ENCODE measurements around the gene MACROD2. TPM values are rescaled to one million over a fixed set of nuclear protein-coding genes. Genes with fewer than 3 reads are reported as not detected.

MACROD2 gene
- total RNA-seq, 1 experiment from 2014 or later = 3.7 TPM

DNA sequence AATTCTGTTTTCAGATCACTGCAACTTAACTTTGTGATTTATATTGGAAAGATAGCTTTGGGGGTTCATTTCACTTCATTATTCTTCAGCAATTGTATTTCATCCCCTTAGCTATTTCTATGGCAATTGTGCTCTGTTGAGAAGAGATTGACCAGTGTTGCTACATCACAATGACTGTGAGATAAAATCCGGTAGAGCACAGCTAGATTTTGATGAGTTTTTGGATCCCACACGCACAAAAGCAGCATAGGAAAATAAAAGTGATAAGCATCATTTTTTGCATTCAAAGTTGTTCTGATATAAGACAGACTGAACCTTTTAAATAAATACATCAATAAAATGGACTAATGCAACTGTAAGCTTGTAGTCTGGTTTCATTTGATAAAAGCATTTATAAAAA lies 1843.2 kb downstream of the MACROD2 start (continued):
- TF ChIP-seq TCF7L2 (IDR thresholded peaks at IDR 0.05; ENCODE audit: borderline replicate concordance, extremely low read depth, insufficient read depth, insufficient read length) (no peak), CBX3 (IDR thresholded peaks at IDR 0.05; ENCODE audit: low read depth) (no peak)
- TF ChIP-seq, protein P1, sequence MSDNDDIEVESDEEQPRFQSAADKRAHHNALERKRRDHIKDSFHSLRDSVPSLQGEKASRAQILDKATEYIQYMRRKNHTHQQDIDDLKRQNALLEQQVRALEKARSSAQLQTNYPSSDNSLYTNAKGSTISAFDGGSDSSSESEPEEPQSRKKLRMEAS (IDR thresholded peaks at IDR 0.05) = no peak

DNA sequence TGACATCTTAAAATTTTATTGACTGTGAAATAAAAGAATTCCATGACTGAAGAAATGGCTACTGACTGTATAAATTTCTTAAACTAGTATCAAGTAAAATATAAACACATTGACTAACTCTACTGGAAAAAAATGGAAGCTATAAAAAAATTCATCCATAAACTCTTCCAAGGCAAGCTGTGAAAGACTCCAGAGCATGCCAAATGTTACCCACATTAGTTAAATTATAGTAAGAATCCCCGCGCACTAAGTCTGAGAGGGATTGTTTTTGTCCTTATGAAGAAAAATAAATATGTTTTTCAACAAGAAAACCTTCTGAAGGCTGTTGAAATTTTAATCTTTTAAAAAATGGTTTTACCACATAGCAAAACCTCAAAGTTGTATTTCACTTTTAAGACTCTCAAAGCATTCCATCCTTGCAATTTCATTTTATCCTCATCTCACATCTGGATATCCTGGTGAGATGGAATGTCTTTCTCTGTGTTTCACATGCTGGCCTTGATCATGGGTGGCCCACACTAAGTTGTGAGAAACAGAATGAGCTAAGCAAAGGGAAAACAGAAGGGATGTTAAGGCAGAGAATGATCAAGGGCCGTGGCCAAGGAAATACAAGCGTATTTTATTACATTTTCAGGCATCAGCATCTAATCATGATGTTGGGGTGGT lies 1845.5 kb downstream of the MACROD2 start:
- ChIA-PET POLR2A (no interaction called here), CTCF (no interaction called here), RAD21 (ENCODE audit: low non-redundant PET in 1 of 2, low total read pairs in 2 of 2, uncharacterized antibody in 2 of 2, unreplicated experiment in 2 of 2) (no interaction called here)
- Histone ChIP-seq H3K27me3 (ENCODE audit: insufficient read depth, low read length) (no peaks in the 10 kb centered on the region), H3K79me2 (ENCODE audit: insufficient read depth, low read length) (no peaks in the 10 kb centered on the region), H3K27ac (ENCODE audit: low read depth, low read length) (no peak overlapping the region), H2AFZ (ENCODE audit: low read depth, low read length, poor library complexity, severe bottlenecking) (no peak overlapping the region), H4K20me1 (ENCODE audit: insufficient read depth) (no peaks in the 10 kb centered on the region), H3K9ac (ENCODE audit: low read length) (no peak overlapping the region), H3K4me1 (ENCODE audit: control insufficient read depth in 1 of 2, insufficient read depth in 2 of 2, low read length in 2 of 2) (no peaks in the 10 kb centered on the region), H3K36me3 (ENCODE audit: control insufficient read depth in 1 of 2, insufficient read depth in 2 of 2, low read length in 2 of 2) (no peaks in the 10 kb centered on the region), H3K9me2 (ENCODE audit: insufficient read depth) (no peaks in the 10 kb centered on the region), H3K4me2 (ENCODE audit: low read length) (no peak overlapping the region), H3K9me3 (ENCODE audit: control insufficient read depth in 1 of 2, insufficient read depth in 1 of 2, low read depth in 1 of 2, low read length in 2 of 2) (peaks cover 9 to 25% of the 10 kb centered on the region in 2 experiments; a peak in 2 of 4 replicates), H3K4me3 (replicated peaks in 1 of 2; ENCODE audit: low read depth in 1 of 2, low read length in 2 of 2) (no peak overlapping the region)
- no TSS peak for BruUV-seq (replicated peaks)
- intact Hi-C loops (cut with micrococcal nuclease) = no loop called here
- TF ChIP-seq JUND (IDR thresholded peaks at IDR 0.05) = no peak
- no peak for TF ChIP-seq YY1 (IDR thresholded peaks at IDR 0.05; ENCODE audit: extremely low read depth, insufficient replicate concordance, low read depth, low read length)
- TF ChIP-seq, protein P1 (IDR thresholded peaks at IDR 0.05) = no peak
- TF ChIP-seq ZFX (IDR thresholded peaks at IDR 0.05) = no peak
- no peak for TF ChIP-seq SP1 (IDR thresholded peaks at IDR 0.05; ENCODE audit: low read depth)
- DNase-seq (ENCODE audit: low read depth, low spot score) = no peak
- no peak for ATAC-seq

DNA sequence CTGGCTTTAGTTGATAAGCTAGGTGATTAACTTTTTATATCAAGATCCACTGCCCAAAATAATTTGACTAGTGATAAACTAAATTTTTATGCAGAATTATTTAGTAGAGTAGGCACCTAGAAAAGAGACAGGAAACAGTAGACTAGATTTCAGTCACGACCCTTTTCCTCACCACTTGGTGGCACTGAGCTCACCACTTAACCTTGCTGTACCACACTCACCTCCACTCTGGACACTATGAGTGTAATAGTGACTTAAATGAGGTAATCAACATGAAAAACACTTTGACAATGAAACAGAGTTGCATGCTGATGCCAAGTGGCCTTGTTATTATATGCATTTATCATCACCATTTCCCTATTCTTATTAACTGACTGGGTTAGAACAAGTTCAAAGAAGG lies 1847.6 kb downstream of the MACROD2 start:
- no peaks in the 10 kb centered on the region for H3K36me3 ChIP-seq (ENCODE audit: control insufficient read depth in 1 of 2, insufficient read depth in 2 of 2, low read length in 2 of 2)
- no peak overlapping the region for H3K4me2 ChIP-seq (ENCODE audit: low read length)
- DNase-seq (ENCODE audit: low read depth, low spot score) (no peak), ATAC-seq (no peak)
- TF ChIP-seq FOSL1 (IDR thresholded peaks at IDR 0.05; ENCODE audit: low read depth) (no peak), EZH2 (IDR thresholded peaks at IDR 0.05) (no peak), CBX3 (IDR thresholded peaks at IDR 0.05; ENCODE audit: low read depth) (no peak)
- H3K27ac ChIP-seq (ENCODE audit: low read depth, low read length) = no peak overlapping the region
- POLR2A ChIA-PET = no interaction called here
- H3K79me2 ChIP-seq (ENCODE audit: insufficient read depth, low read length) = no peaks in the 10 kb centered on the region
- CTCF ChIA-PET = no interaction called here
- RAD21 ChIA-PET (ENCODE audit: low non-redundant PET in 1 of 2, low total read pairs in 2 of 2, uncharacterized antibody in 2 of 2, unreplicated experiment in 2 of 2) = no interaction called here
- H3K4me3 ChIP-seq (replicated peaks in 1 of 2; ENCODE audit: low read depth in 1 of 2, low read length in 2 of 2) = no peak overlapping the region
- H3K9me2 ChIP-seq (ENCODE audit: insufficient read depth) = no peaks in the 10 kb centered on the region
- no peaks in the 10 kb centered on the region for H4K20me1 ChIP-seq (ENCODE audit: insufficient read depth)
- no peak overlapping the region for H2AFZ ChIP-seq (ENCODE audit: low read depth, low read length, poor library complexity, severe bottlenecking)
- H3K4me1 ChIP-seq (ENCODE audit: control insufficient read depth in 1 of 2, insufficient read depth in 2 of 2, low read length in 2 of 2) = no peaks in the 10 kb centered on the region
- BruUV-seq (replicated peaks) = no TSS peak
- no peaks in the 10 kb centered on the region for H3K27me3 ChIP-seq (ENCODE audit: insufficient read depth, low read length)
- peaks cover 5 to 22% of the 10 kb centered on the region in 2 experiments; a peak in 2 of 4 replicates for H3K9me3 ChIP-seq (ENCODE audit: control insufficient read depth in 1 of 2, insufficient read depth in 1 of 2, low read depth in 1 of 2, low read length in 2 of 2)
- intact Hi-C loops (cut with micrococcal nuclease) = no loop called here
- H3K9ac ChIP-seq (ENCODE audit: low read length) = no peak overlapping the region

Data from HCT116 (cell line).